Calu3 (cell line): ENCODE measurements around the gene BLOC1S4. TPM values are rescaled to one million over a fixed set of nuclear protein-coding genes. Genes with fewer than 3 reads are reported as not detected.

ENCODE experiments used
- total RNA-seq: library from RNA; stranded (reverse); gene quantifications from 2 replicates; pipeline ENCODE4 v1.2.3, GENCODE V29; 2022

Gene BLOC1S4
- total RNA-seq, 1 experiment from 2014 or later = 9.2 TPM

Other genes starting within 250 kb of the BLOC1S4 start
- gene PPP2R2C, start 243.6 kb upstream of the BLOC1S4 start, total RNA-seq = 9.4 and 9.8 TPM in 2 replicates
- 30.9 and 36.2 TPM in 2 replicates for gene MAN2B2, start 141.0 kb upstream of the BLOC1S4 start, total RNA-seq
- gene MRFAP1, start 75.5 kb upstream of the BLOC1S4 start, total RNA-seq = 151 and 154 TPM in 2 replicates
- gene S100P, start 22.3 kb upstream of the BLOC1S4 start, total RNA-seq = 365 and 600 TPM in 2 replicates
- 31.7 and 33.1 TPM in 2 replicates for gene MRFAP1L1, start 6.3 kb upstream of the BLOC1S4 start, total RNA-seq
- 17.4 and 17.7 TPM in 2 replicates for gene KIAA0232, start 66.6 kb downstream of the BLOC1S4 start, total RNA-seq
- gene TBC1D14, start 193.7 kb downstream of the BLOC1S4 start, total RNA-seq = 26.1 and 26.4 TPM in 2 replicates